ENCODE data around the gene TROAP.

The TROAP gene

DNA sequence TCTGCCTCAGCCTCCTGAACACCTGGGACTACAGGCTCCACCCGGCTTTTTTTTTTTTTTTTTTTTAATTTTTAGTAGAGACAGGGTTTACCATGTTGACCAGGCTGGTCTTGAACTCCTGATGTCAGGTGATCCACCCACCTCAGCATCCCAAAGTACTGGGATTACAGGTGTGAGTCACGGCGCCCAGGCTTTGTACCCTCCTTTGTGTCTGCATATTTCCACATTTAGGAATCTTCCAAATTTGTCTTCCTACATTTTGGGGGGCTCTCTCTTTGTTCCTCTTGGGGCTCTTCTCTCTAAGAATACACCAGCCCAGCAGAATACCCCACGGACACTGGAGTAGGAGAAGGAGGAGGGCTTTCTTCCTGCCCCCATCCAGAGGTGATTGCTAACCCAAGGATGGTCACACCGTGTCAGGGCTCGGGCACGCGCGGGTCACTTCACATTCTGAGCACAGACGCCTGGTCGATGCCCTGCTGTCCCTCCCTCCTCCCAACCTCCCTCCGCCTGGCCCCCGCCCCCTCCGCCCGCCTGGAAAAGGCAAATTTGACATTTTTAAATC, 21.5 kb downstream of the TROAP start:
- DNase-seq, result no peak

DNA sequence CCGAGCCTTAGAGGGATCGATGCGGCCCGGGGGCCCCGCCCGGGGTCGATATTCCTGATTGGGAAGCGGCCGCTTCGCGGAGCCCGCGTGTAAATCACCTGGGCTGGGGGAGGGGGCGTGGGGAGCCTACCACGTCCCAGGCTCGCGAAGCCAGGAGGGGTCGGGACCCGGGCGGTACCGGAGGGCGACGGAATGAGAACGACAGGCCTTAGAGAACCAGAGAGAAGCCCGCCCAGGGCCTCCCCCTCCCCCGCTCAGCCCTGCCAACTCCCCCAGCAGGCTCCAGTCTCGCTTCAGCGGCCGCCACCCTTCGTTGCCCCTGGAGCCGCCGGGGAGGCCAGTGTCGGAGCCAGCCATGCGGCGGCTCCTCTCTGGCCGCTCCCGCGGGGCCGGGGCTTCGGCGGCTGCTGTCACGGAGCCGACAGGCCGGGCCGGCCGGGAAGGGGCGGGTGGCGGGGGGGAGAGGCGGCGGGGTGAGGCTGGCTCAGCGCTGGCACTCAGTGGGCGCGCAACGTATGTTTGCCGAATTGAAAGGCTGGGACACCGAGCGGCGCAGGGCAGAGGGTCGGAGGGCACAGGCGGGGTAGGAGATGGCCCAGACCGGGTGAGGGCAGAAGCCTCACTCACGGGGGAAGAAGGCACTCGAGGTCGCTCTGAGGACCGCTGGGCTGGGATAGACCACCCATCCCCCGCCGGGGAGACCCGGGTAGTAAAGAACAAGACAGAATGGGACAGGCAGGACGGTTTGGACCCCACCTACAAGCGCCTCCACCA, 22.2 kb downstream of the TROAP start:
- DNase-seq, result peak; percentile 56

DNA sequence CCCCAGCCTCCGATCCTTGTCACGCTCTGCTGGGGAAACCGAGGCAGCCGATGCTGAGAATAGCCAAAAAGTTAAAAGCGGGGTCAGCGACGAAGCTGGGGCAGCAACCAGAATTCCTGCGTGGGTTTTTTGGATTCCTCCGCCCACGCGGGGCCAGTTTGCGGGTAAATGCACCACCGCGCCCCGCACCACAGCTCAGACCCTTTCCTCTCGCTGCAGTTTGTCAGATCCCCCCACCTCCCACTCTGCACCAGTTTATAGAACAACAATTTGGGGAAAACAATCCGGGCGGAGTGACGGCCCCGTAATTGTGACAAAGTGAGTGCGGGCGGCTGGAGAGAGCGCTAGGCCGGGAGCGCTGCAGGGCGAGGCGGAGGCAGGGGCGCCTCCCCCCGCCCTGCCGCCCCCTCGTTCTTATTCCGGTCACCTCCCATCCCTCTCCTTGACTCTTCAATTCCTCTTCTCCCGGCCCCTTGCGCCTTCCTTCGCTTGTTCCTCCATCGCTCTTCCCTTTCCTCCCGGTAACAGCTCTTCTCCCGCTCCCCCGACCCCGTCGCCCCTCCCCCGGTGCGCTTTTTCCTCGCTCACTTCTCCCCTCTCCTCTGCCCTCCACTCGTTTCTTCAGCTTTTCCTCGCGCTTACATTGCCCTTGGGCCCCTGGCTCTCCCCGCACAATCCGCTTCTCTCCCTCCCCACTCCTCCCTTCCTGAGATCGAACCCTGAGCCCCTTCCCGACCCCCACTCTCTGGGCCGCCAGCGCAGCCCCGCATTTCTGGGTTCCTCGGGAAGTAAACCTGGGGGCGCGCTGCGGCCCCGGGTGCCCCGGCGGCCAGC, 23.0 kb downstream of the TROAP start:
- DNase-seq, result no peak

DNA sequence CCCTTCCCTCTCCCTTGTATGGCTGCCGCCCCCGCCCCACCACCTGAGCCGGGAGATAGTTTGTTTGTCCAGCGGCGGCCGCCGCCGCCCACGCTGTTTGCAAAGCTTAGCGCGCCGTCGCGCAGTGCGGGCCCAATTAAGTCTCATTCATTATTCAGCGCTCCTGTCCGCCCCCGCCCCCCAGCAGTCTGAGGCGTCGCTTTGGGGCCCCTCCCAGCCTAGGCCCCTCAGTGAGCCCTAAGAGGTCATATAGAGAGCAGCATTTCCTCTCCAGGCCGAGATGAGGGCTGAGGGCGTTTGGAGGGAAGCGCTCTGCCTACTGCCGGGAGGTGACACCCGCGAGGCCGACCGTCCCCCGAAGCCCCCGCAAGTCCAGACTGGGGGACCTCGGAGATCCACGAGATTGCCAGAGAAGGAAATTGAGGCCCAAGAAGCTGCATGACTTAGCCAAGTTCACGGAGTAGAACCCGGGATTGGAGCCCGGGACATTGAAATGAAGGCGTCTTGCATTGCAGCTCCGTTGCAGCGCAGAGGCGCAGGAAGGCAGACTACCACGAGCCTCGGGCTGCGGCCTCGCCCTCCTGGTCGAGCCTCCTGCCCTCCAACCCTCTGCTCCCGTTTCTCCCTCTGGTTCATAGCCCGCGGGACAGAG, 23.7 kb downstream of the TROAP start, which contains the start of gene DNAJC22:
Gene DNAJC22 (plus strand): TSS at position 230 of the 652 bp plus-strand sequence. CDS start 1,985 bp downstream, outside the sequence.
- no peak for DNase-seq

DNA sequence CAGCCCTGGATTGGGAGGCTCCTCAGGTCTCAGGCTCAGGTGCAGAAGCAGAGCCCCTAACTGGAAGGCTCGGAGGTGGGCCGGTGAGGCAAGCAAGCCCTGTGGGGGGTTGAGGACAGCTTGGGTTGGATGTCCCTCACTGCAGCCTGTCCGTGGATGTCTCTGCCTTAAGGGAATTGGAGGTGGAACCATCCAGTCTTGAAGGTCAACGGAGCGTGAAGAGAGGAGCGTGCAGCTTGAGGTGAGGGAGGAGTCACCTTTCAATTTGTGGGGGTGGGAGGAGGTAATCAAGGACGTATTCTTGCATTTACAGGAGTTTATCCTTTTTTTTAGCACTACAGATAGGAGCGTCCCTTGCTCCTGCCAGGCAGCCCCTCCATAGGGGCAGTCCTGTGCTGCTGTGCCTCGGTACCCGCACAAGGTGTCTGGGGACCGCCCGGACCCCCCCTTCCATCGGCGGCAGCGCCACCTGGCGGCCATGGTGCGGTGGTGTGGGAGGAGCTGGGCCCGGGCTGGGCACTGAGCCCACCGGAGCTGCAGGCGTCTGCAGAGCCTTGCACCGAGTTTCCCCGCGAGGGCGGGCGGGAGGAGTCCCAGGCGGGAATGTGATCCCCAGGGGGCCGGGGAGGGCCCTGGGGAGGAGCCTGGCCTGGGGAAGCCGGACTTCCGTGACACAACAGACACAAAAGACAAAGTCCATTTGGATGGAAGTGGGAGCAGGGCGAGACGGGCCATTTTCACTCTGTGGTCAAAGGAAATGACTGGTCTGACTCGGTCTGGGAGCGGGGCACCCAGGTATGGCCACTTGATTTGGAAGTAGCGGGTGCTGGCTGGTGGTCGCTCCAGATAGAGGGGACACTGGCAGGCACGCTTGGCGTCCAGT, 24.5 kb downstream of the TROAP start:
- peak; percentile 78 for DNase-seq

DNA sequence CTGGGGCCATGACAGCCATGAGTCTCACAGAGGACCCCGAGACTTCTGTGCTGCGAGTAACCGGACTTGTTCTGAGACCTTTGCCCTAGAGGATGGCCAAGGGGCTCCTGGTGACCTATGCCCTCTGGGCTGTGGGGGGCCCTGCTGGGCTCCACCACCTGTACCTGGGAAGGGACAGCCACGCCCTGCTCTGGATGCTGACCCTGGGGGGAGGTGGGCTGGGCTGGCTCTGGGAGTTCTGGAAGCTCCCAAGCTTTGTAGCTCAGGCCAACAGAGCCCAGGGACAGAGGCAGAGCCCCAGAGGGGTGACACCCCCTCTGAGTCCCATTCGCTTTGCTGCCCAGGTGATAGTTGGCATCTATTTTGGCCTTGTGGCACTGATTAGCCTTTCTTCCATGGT, 25.7 kb downstream of the TROAP start:
- no peak for DNase-seq

DNA sequence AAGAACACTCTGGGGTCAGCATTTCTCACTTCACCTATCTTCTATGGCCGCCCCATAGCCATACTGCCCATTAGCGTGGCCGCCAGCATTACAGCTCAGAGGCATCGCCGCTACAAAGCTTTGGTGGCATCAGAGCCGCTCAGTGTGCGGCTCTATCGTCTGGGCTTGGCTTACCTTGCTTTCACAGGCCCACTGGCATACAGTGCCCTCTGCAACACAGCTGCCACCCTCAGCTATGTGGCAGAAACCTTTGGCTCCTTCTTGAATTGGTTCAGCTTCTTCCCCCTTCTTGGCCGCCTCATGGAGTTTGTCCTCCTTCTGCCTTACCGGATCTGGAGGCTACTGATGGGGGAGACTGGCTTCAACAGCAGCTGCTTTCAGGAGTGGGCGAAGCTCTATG, 26.2 kb downstream of the TROAP start:
- DNase-seq, result no peak

DNA sequence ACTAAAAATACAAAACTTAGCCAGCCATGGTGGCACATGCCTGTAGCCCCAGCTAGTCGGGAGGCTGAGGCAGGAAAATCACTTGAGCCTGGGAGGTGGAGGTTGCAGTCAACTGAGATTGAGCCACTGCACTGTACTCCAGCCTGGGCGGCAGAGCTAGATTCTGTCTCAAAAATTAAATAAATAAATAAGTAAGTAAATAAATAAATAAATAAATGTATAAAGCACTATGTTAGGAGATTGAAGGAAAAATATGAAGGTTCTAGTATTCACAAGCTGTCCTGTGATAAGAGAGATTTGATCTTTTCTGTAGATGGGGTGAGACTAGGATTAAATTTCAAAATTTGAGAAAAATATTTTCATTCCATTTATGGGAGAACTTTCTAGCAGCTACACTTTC, 29.3 kb downstream of the TROAP start:
- no peak for DNase-seq

DNA sequence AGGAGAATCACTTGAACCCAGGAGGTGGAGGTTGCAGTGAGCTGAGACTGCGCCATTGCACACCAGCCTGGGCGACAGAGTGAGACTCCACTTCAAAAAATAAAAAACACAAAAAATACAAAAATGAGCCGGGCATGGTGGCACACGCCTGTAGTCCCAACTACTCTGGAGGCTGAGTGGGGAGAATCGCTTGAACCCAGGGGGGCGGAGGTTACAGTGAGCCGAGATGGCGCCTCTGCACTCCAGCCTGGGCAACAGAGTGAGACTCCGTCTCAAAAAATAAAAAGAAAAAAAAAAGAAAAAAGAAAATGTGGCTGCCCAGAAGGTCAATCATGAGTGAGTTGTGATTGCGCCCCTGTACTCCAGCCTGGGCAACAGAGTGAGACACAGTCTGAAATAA, 32.9 kb downstream of the TROAP start:
- DNase-seq, result no peak

DNA sequence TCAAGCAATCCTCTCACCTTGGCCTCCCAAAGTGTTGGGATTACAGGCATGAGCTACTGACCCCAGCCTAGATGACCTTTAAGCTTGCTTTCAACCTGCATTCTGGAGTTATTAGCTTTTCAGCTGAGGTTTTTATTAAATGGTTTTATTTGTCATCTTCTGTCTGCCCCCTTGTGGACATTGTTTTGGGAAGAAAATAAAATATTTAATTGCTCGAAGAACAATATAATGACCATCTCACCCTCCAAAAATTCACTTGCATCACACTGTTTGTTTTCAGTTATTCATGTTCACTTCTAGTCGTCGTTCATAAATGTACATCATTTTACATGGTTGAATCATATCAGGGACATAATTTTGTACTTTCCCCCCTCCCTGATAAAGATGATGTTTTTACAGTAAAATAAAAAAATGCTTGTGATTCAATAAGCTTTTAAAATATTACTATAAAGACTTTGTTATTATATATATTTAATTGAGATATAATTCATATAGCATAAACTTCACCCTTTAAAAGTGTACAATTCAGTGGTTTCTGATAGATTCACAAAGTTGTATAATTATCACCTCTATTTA, 34.1 kb downstream of the TROAP start:
- DNase-seq, result peak; percentile 80

DNA sequence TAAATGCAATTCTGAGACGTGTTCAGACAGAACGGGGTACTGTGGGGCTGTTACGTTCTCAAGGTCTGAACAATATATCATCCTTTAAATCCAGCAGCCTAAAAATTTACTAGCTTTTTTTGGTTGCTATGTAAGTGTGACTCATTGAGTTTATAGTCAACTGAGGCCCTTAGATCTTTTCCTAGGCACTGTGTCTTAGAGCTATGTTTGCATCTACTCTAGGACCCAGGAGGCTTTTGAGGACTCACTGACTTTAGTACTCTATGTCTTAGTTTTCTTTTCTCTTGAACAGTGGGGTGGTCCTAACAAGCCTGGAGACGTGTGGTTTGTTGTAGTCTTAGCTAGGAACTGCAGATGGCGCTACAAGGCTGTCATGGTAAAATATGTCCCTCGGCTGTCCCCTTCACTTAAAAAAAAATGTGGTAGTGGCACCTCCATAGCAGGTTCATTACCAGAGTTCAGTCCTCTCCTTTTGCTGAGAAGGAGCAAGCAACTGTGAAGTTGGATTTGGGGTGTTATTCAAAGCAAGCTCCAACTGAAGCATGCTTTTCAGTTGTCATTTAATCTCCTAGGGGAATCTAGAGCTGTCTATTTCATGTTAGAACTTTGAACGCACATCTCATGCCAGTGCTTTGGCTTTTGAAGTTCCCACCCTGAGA, 35.6 kb downstream of the TROAP start:
- peak; percentile 90 for DNase-seq

DNA sequence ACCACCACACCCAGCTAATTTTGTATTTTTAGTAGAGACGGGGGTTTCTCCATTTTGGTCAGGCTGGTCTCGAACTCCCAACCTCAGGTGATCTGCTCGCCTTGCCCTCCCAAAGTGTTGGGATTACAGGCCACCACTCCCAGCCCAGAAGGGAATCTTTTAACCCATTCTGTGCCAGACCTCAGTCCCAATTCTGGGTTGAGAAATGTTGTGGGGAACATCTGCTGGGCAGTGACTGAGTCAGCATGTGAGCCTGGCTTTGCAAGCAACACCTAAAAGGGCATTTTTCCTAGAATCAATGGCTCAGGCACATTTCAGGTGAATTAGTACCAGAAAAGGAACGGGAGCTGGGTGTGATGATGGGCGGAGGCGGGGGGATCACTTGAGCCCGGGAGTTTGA, 36.6 kb downstream of the TROAP start:
- no peak for DNase-seq

DNA sequence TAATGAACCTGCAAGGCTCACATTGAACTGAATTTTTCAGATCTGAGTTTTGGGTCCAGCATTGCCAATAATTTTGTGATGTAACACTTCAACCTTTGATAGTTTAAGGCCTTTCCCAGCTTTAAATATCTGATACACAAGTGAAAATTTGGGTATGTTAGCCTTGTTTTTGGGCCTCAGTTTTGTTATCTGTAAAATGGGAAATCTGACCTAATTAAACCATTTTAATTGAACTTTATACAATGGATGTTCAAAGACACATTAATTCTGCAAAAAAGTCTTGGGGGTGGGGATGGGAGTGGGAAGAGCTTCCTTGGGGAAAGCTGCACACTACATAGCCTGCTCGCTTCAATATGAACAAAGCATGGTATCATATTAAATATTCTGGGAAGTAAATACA, 39.0 kb downstream of the TROAP start:
- no peak for DNase-seq

DNA sequence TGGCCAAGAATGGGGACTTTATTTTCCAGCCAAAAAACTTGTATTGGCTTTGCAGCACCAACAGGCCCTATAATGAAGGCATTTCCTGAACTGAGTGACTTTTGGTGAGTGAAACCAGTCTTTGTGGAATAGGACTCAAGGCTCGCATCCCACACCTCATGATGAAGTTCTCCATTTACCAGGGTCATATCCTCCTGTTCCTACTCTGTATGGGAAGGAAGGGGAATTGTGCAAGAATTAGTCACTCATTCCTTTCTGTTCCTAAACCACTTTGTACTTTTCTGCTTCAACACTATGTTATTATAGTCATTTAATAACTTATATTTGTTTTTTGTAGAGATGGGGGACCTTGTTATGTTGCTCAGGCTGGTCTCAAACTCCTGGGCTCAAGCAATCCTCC, 41.9 kb downstream of the TROAP start:
- DNase-seq, result no peak

DNA sequence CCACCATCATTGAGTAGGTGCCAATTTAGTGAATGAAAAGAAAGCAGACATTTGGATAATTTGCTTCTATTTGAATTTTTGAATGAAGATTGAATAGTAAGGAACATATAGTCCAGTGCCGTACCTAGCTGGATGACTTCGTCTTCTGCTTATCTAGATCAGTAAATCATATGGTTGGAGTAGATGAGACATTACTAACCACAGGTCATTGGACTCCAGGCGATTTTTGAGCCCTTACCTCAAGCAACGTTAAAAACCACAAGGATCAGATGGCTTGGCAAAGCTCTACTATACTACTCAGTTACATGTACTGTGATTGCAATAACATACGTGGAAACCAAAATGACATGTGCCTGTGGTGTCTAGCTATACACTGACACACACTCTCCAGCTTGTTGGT, 42.5 kb downstream of the TROAP start:
- DNase-seq, result peak; percentile 84

DNA sequence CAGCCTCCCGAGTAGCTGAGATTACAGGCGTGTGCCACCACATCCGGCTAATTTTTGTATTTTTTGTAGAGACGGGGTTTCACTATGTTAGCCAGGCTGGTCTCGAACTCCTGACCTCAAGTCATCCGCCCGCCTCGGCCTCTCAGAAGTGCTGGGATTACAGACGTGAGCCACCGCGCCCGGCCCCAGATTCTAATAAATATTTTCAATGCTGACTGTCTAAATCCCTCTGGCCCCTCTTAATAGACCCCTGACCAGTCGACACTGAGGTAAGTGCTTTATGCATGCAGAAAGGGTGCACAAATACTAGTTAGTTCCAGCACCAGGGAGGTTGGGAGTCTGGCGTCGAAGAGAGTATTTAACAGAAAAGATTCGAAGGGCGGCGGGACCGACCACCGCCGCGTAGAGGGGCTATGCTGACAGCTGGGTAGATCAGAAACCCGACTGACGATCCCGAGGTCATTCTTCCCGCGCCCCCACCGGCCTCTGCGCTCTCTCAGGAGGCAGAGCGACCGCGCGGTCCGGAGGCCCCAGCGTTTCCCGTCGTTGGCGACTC, 43.1 kb downstream of the TROAP start:
- no peak for DNase-seq

DNA sequence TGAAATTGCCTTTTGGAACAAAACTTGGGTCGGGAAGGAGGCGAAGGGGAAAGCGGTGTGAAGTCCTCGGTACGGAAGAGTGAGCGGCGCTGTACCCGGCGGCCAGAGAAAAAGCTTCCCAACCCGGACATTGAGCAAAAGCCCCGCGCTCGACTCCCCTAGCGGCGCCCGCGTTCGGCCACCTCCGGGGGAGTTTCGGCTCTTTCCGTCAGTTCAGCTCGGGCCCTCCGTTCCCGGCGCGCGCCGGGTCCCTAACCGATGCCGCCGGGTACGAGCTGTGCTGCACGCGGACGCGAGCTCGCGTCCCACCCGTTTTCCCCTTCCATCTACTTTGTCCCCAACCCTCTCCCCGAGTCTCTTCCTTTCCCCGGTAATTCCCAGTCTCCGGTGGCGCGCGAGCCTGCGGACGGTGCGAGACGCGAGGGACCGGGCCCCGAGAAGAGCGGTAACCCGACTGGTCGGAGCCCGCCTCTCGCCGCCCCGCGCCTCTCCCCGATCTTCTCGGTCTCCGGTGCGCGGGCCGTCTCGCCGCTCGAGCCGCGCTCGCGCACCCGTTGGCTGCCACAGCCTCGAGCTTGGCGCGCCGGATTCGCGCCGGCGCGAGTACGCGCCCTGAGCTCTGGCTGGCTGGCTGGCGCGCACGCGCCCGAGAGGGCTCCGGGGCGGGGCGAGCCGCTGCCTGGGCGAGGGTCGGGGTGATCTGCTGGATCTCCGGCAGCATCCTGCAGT, 43.8 kb downstream of the TROAP start:
- peak; percentile 96 for DNase-seq

DNA sequence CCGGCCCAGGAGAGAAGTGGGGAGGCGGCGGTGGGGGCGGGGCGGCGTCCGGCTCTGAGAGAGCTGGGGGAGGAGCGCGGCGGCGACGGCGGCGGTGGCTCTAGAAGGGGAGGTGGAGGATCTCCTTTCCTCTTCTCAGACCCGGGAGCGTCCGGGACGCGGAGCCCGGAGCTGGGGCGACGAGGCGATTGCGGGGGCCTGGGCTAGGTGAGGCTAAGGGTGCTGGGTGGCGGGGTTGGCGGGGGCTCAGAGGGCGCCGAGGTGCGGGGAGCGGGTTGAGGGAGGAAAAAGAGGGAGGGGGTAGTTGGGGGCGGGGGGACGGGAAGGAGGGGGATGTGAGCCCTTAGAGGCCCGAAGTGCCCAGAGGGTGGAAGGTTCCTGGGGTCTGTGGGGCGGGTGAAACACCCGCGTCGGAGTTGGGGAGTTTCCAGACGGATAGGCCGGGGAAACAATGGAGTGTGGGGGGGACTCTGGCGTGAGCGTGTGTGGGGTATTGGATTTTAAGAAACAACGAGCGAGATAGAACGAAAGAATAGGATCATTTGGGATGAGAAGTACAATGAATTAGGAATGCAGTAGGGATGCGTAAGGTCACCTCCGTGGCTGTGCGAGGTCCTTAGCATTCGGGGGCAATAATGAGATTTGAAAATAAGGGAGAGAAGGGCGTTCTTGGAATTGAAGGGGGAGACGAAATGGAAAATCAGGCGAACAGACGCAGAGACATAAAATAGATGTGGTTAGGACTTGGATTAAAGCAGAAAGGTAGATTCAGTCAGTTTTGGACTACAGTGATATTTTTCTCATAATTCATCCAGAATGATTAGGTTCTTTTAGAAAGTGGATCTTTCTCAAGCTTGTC, 44.6 kb downstream of the TROAP start, which contains the start of gene SPATS2:
Gene SPATS2 (plus strand): TSS at position 82 of the 859 bp plus-strand sequence. CDS start 93,551 bp downstream, outside the sequence.
- peak; percentile 51 for DNase-seq

DNA sequence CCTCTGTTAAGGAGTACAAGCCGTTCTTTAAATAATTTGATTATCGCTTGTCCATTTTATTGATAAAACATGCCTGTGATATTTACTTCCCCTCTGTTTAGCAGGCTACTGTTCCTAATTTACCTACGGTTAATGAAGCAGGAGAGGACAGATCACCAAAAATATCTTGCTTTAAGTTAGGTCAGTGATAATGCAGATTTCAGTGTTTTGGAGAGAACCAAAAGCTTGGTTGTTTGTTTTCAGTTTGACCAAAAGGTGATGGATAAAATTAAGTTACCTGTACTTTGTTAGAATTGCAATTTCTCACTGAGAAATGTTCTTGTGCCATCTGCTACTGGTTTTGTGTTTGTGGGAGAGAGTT, 45.2 kb downstream of the TROAP start:
- no peak for DNase-seq

All from hematopoietic multipotent progenitor cell treated with erythropoietin and hydrocortisone succinate and interleukin-3 and kit ligand, for 4 days (in vitro differentiated cells).